GM06990 (cell line): Measurements from ENCODE around the gene BMP7.

Source experiments
- DNase-seq: peaks from one replicate; pipeline ENCODE4 v3.0.0-alpha.2; 2011; ENCODE audit not compliant: insufficient read length; ENCODE audit errors: extremely low read depth
- H3K27me3 ChIP-seq: replicated peaks from 2 replicates; pipeline ENCODE4 v1.6.0; 2011; ENCODE audit warnings: low read length; ENCODE audit not compliant: control insufficient read depth, insufficient read depth
- H3K36me3 ChIP-seq: 2 replicates; pipeline ENCODE4 v1.5.1; 2011; ENCODE audit warnings: low read length; ENCODE audit not compliant: control insufficient read depth, insufficient read depth
- H3K4me3 ChIP-seq: replicated peaks from 2 replicates; pipeline ENCODE4 v1.5.1; 2011; ENCODE audit warnings: low read depth, mild to moderate bottlenecking, control low read depth, low read length
- CTCF ChIP-seq: IDR thresholded peaks from 2 replicates; pipeline ENCODE4 v1.5.1; 2011; ENCODE audit warnings: low read length, control low read depth, mild to moderate bottlenecking, inconsistent platforms; ENCODE audit not compliant: insufficient read depth, poor library complexity, severe bottlenecking

The BMP7 gene

GRCh38 chr20:57186192-57186591 is 80.2 kb downstream of the BMP7 start:
- no peak for TF ChIP-seq CTCF
- Histone ChIP-seq H3K27me3 (peaks cover 3% of the 10 kb centered on the region; the same call in 1 of the 2 replicates), H3K36me3 (no peaks in the 10 kb centered on the region), H3K4me3 (no peak overlapping the region)
- DNase-seq: no peak

- H3K36me3 ChIP-seq: no peaks in the 10 kb centered on the region
- H3K4me3 ChIP-seq: no peak overlapping the region
- DNase-seq: no peak
- H3K27me3 ChIP-seq: peaks cover 3% of the 10 kb centered on the region; the same call in 1 of the 2 replicates
- no peak for TF ChIP-seq CTCF
Measured at GRCh38 chr20:57185188-57185743, 81.2 kb downstream of the BMP7 start.

- H3K27me3 ChIP-seq: peaks cover 2% of the 10 kb centered on the region; the same call in 1 of the 2 replicates
- TF ChIP-seq CTCF: no peak
- no peaks in the 10 kb centered on the region for H3K36me3 ChIP-seq
Measured at GRCh38 chr20:57183457-57184009, 82.9 kb downstream of the BMP7 start.

GRCh38 chr20:57181639-57182038 is 84.8 kb downstream of the BMP7 start:
- no peaks in the 10 kb centered on the region for H3K36me3 ChIP-seq
- no peak overlapping the region for H3K4me3 ChIP-seq
- no peak for DNase-seq
- TF ChIP-seq CTCF: no peak
- H3K27me3 ChIP-seq: peaks cover 2% of the 10 kb centered on the region; the same call in 1 of the 2 replicates

More at GRCh38 chr20:57183457-57184009, 82.9 kb downstream of the BMP7 start:
- H3K4me3 ChIP-seq: no peak overlapping the region
- no peak for DNase-seq

GRCh38 chr20:57180954-57181353 is 85.5 kb downstream of the BMP7 start:
- no peak for DNase-seq
- Histone ChIP-seq H3K4me3 (no peak overlapping the region), H3K27me3 (peaks cover 2% of the 10 kb centered on the region; the same call in 1 of the 2 replicates), H3K36me3 (no peaks in the 10 kb centered on the region)
- TF ChIP-seq CTCF: no peak
